ENCODE results near the gene SEMA6C.
A peak's percentile ranks its signal among the peaks of the same experiment; 100 is the strongest.
"Not testable (repeated sequence)": the region's sequence is repeated elsewhere in the genome, so short reads cannot be mapped to it uniquely, and the experiment has no call there.

The SEMA6C gene

DNA sequence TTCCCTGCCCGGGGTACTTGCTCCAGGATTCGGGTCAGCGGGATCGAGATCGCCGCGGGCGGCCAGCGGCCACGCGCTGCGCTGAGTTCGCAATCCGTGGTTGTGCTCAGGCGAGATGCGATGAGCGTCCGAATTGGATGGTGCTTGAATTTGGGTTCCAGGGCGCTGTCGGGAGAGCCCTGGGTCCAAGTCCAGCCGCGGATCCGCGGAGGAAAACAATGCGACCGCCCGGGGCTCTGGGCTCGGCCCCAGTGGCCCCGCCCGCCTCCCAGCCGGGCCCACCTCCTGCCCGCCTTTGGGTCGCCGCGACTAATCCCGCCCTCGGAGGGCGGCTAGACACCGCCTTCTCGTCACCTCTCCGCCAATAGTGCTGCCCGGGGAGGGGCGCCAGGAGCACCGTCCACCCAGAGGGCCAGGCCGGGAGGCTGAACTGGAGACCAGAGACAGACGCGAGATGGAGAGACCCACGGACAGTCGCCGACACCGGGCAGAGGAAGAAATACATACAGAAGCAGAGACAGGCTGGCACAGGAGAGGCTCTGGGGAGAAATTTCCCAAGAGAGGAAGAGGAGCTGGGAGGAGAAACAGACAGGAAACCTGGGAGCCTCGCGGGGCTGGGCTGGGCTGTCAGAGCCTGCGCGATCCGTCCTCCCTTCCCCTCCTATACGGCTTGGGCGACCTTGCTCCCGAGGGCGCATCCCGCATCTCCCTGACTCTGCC is at the start of gene SEMA6C:
TSS of gene SEMA6C (minus strand) at position 220 of the 720 bp plus-strand sequence. CDS start 4,010 bp downstream, outside the sequence.
- TF ChIP-seq CTCF (IDR thresholded peaks at IDR 0.05; ENCODE audit: low read depth, low read length): no peak
- peak within 1 kb of the TSS; percentile 61 for H3K4me3 ChIP-seq (ENCODE audit: low read depth, low read length)
- in situ Hi-C loops (cut with HindIII; ENCODE audit: low sequenced_read_pairs): no loop called here
- DNase-seq (ENCODE audit: low read depth, low spot score): peak; percentile 91

DNA sequence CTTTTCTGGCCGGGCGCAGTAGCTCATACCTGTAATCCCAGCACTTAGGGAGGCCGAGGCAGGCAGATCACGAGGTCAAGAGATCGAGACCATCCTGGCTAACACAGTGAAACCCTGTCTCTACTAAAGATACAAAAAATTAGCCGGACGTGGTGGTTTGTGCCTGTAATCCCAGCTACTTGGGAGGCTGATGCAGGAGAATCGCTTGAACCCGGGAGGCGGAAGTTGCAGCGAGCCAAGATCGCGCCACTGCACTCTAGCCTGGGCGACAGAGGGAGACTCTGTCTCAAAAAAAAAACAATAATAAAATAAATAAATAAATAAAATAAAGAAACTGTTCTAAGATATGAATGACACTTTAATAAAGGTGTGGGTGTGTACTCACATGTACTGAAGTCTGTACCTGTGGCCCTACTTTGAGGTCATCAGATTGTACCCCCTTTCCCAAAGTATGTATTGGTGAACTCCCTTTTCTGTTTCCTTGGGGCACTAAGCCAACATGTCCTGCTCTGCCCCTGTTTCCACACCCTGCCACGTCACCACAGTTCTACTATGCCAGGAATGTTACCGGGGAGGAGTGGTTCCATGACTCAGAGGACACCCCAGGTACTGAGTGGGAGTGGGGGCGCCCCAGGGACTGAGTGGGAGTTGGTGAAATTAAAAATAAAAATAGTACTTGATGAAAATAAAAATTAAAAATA is 48.6 kb upstream of the SEMA6C start:
- DNase-seq (ENCODE audit: low read depth, low spot score): peak; percentile 74
- in situ Hi-C loops (cut with HindIII; ENCODE audit: low sequenced_read_pairs): not testable (repeated sequence)

GRCh38 chr1:151193856-151194255 is 47.4 kb upstream of the SEMA6C start:
- DNase-seq (ENCODE audit: low read depth, low spot score): no peak
- in situ Hi-C loops (cut with HindIII; ENCODE audit: low sequenced_read_pairs): no loop called here
- no peak overlapping the region for H3K4me3 ChIP-seq (ENCODE audit: low read depth, low read length)
- no peak for TF ChIP-seq CTCF (IDR thresholded peaks at IDR 0.05; ENCODE audit: low read depth, low read length)

More for the DNA sequence above, 48.6 kb upstream of the SEMA6C start:
- not testable (repeated sequence) for H3K4me3 ChIP-seq (ENCODE audit: low read depth, low read length)

DNA sequence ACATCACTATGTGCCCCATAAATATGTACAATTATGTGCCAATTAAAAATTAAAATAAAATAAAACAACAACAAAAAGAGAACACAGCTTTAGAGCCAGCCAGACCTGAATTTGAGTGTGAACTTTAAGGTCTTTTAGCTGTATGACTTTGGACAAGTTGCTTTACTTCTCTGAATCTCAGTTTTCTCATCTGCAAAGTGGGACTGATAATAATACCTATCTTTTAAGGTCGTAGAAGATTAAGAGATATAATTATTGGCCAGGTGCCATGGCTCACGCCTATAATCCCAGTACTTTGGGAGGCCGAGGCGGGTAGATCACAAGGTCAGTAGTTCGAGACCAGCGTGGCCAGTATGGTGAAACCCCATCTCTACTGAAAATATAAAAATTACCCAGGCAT is 46.9 kb upstream of the SEMA6C start:
- no peak overlapping the region for H3K4me3 ChIP-seq (ENCODE audit: low read depth, low read length)
- in situ Hi-C loops (cut with HindIII; ENCODE audit: low sequenced_read_pairs): no loop called here
- DNase-seq (ENCODE audit: low read depth, low spot score): no peak
- TF ChIP-seq CTCF (IDR thresholded peaks at IDR 0.05; ENCODE audit: low read depth, low read length): no peak

DNA sequence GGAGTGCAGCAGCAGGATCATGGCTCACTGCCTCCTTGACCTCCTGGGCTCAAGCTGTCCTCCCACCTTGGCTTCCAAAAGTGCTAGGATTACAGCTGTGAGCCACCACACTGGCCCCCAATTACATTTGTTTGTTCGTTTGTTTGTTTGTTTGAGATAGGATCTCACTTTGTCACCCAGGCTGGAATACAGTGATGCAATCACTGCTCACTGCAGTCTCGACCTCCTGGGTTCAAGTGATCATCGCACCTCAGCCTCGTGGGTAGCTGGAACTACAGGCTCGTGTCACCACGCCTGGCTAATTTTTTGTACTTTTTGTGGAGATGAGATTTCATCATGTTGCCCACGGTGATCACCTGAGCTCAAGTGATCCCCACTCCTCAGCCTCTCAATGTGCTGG is 45.6 kb upstream of the SEMA6C start:
- DNase-seq (ENCODE audit: low read depth, low spot score): no peak
- in situ Hi-C loops (cut with HindIII; ENCODE audit: low sequenced_read_pairs): no loop called here
- H3K4me3 ChIP-seq (ENCODE audit: low read depth, low read length): no peak overlapping the region
- TF ChIP-seq CTCF (IDR thresholded peaks at IDR 0.05; ENCODE audit: low read depth, low read length): no peak

- TF ChIP-seq CTCF (IDR thresholded peaks at IDR 0.05; ENCODE audit: low read depth, low read length): no peak
- peak within 1 kb of the TSS; percentile 84 for H3K4me3 ChIP-seq (ENCODE audit: low read depth, low read length)
- in situ Hi-C loops (cut with HindIII; ENCODE audit: low sequenced_read_pairs): no loop called here
- DNase-seq (ENCODE audit: low read depth, low spot score): peak; percentile 90
Measured at GRCh38 chr1:151189637-151190445, 43.4 kb upstream of the SEMA6C start, which contains the start of gene VPS72. Gene VPS72, minus strand, starts transcription at chr1:151190197. Its CDS starts 76 bp downstream, at chr1:151190121.

- DNase-seq (ENCODE audit: low read depth, low spot score); in situ Hi-C loops (cut with HindIII; ENCODE audit: low sequenced_read_pairs): not testable (repeated sequence)
- peak overlapping the region; percentile 84 for H3K4me3 ChIP-seq (ENCODE audit: low read depth, low read length)
Measured at GRCh38 chr1:151188667-151189066, 42.2 kb upstream of the SEMA6C start.

Data from astrocyte of the spinal cord (primary cell).